Ramos (cell line): ENCODE results near the gene TPSG1.

Experiments used
- in situ Hi-C: fragments of 300-500 bp; cut with MboI; formaldehyde crosslinking; loops from one replicate; pipeline ENCODE4 v1.14.3; 2022; ENCODE audit warnings: low sequenced_read_pairs; ENCODE audit not compliant: unreplicated experiment

TPSG1 gene

DNA sequence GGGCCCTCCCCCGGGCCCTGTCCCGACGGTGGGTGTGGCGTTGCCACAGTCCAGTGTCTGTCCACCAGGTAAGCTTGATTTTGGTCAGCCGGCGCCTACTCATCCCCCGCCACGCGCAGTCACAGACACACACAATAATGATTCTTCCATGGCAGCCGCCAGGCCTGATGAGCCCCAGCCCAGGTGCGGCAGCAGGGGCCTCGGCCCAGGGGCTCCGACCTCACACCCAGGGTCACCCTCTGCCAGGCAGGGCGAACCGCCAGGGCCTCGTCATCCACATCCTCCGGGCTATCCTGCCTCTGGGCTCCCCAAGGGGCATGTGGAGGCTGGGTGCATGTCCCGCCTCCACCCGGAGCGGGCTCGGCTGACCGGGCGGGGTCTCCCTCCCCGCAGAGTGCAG lies 7.5 kb downstream of the TPSG1 start:
- in situ Hi-C loops: no loop called here

DNA sequence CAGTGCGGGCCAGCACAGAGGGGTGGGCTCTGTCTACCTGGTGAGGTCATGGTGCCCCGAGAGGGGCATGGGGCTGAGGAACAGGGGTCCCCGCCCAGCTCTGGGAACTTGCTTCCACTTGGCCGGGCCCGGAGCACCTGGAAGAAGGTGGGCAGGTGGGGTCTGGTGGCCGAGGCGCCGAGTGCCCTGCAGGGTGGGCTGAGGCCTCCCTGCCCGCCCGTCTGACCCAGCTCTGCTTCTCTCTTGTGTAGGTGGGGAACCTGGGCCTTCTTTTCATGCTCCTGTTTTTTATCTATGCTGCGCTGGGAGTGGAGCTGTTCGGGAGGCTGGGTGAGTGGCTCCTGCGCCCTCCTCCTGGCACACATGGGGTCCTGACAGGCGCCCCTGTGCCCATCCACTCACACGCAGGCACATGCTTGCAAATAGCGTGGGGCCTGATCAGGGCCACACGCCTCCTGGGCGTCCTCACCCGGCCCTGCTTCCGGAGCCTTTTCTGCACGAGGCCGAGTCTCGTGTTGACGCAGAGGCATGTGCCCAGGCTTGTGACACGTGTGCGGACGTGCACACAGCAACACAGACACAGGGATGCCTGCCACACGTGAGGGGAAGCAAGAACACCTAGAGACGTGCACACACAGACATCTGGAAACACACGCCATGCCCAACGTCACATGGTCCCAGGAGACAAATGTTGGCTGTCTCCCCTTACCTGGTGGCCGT lies 8.2 kb downstream of the TPSG1 start:
- in situ Hi-C loops: no loop called here

- in situ Hi-C loops: no loop called here
Observed at GRCh38 chr16:1216296-1216619, 8.8 kb downstream of the TPSG1 start.

DNA sequence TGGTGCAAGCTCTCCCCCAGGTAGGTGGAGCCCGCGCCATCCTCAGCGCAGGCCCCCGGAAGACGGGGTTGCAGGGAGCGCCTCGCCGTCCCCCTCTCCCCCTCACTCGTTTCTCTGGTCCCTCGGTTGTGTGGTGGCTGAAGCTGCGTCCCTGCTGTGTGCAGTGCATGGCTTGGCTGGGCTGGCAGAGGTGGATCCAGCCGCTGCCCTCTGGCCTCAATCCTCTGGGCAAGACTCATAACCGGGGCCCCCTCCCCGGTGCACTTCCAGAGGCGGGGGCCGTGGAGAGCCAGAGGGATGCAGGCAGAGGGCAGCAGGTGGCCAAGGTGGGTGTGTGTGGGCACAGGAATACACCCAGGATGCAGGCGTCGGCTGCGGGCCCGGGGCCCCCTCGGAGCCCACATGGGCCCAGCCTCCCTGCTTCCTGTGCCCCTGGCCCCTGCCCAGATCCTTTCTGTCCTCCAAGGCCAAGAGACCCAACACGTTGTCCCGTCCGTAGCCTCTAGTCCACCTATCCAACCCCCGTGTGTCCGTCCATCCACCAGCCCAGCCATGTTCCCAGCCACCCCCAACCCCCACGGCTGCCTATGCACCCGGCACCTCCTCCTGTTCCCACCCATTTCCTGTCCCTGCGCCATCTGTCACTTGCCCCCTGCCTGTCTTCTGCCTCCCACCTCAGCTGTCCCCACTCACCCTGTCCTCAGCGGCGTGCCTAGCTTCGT lies 9.3 kb downstream of the TPSG1 start:
- in situ Hi-C loops: no loop called here

DNA sequence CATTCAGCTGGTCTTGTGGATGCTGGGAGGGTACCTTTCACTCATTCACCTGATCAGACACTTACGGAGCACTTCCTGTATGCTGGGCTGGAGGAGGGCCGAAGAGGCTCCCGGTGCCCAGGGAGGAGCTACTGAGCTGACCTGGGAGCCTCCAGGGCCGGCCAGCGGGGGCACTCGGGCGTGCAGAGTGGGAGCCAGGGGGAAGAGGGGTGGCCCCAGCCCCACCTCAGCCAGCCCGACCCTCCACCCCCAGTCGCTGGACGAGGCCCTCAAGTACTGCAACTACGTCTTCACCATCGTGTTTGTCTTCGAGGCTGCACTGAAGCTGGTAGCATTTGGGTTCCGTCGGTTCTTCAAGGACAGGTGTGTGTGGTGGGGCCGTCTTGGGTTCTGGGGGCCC lies 10.3 kb downstream of the TPSG1 start:
- in situ Hi-C loops: no loop called here

GRCh38 chr16:1213796-1214372 lies 11.2 kb downstream of the TPSG1 start:
- in situ Hi-C loops: no loop called here

GRCh38 chr16:1213231-1213630 lies 11.8 kb downstream of the TPSG1 start:
- in situ Hi-C loops: no loop called here

GRCh38 chr16:1212616-1213194 lies 12.4 kb downstream of the TPSG1 start:
- in situ Hi-C loops: no loop called here

DNA sequence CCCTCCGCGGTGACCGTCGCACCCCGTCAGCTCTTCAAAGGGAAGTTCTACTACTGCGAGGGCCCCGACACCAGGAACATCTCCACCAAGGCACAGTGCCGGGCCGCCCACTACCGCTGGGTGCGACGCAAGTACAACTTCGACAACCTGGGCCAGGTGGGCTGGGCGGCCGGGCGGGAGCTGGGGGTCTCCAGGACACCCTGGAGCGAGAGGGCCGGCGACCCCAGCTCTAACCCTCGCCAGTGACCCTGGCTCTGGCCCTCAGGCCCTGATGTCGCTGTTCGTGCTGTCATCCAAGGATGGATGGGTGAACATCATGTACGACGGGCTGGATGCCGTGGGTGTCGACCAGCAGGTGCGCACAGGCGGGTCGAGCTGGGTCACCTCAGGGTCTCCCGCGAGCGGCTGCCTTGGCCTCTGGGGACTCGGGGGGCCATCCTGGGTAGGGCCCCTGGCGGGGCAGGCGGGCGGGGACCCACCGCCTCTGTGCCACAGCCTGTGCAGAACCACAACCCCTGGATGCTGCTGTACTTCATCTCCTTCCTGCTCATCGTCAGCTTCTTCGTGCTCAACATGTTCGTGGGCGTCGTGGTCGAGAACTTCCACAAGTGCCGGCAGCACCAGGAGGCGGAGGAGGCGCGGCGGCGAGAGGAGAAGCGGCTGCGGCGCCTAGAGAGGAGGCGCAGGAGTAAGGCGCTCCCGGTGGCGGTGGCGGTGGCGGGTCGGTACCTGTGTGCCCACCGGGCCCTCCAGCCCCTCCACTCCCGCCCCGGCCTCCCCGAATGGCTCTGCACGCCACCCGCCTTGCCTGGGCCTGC lies 13.4 kb downstream of the TPSG1 start:
- in situ Hi-C loops: no loop called here

- in situ Hi-C loops: no loop called here
Observed at GRCh38 chr16:1210461-1210860, 14.6 kb downstream of the TPSG1 start.

DNA sequence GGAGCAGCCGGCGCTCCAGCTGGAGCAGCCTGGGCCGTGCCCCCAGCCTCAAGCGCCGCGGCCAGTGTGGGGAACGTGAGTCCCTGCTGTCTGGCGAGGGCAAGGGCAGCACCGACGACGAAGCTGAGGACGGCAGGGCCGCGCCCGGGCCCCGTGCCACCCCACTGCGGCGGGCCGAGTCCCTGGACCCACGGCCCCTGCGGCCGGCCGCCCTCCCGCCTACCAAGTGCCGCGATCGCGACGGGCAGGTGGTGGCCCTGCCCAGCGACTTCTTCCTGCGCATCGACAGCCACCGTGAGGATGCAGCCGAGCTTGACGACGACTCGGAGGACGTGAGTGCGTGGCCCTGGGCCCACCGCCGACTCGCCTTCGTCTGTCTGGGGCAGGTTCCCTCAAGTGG lies 16.0 kb downstream of the TPSG1 start:
- in situ Hi-C loops: no loop called here

- in situ Hi-C loops: no loop called here
Observed at GRCh38 chr16:1208239-1208830, 16.7 kb downstream of the TPSG1 start.

GRCh38 chr16:1206786-1207185 lies 18.3 kb downstream of the TPSG1 start:
- in situ Hi-C loops: no loop called here

DNA sequence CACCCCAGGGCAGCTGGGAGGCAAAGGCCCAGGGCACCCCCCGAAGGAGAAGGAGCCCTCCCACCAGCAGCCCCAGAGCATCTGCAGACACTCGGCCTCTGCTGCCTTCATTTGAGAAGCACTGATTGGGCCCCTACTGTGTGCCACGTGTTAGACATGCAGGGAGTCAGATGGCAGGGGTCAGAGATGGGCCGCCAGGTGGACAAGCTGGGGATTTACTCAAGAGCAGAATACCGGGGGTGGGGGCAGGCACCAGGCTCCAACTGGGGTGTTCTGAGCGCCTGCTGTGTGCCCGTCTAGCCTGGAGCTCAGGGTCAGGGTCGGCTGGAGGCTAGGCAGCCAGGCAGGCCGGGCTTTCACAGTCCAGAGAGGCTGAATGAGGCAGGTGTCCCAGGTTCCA lies 18.7 kb downstream of the TPSG1 start:
- in situ Hi-C loops: no loop called here

GRCh38 chr16:1204933-1205332 lies 20.1 kb downstream of the TPSG1 start:
- in situ Hi-C loops: no loop called here

DNA sequence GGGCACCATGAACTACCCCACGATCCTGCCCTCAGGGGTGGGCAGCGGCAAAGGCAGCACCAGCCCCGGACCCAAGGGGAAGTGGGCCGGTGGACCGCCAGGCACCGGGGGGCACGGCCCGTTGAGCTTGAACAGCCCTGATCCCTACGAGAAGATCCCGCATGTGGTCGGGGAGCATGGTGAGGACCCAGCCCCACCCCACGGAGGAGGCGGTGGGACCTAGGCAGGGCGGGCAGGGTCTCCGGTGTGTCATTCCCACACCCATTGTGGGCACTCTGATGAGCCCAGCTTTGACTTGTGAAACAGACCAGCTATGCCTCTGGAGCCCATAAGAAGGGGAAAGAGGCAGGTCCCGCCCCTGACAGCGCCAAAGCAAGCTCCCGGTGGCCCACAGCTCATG lies 22.8 kb downstream of the TPSG1 start:
- in situ Hi-C loops: no loop called here

DNA sequence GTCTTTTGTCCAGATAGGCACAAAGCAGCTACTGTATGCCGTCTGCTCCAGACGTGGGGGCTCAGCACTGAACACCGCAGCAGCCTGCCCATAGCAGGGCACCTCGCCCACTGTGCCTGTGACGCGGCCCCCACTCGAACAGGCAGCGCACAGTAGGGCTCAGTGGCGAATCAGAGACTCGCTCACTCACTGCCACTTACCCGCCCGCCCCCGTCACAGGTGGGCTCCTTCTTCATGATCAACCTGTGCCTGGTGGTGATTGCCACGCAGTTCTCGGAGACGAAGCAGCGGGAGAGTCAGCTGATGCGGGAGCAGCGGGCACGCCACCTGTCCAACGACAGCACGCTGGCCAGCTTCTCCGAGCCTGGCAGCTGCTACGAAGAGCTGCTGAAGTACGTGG lies 23.6 kb downstream of the TPSG1 start:
- in situ Hi-C loops: no loop called here

GRCh38 chr16:1200014-1200627 lies 24.9 kb downstream of the TPSG1 start:
- in situ Hi-C loops: no loop called here

- in situ Hi-C loops: no loop called here
Observed at GRCh38 chr16:1199347-1200013, 25.6 kb downstream of the TPSG1 start.
